8988T (cell line): Measurements from ENCODE around the gene RAB11FIP3.

ENCODE experiments used
- DNase-seq: peaks from one replicate; pipeline ENCODE4 v3.0.0; 2011

The RAB11FIP3 gene

DNA sequence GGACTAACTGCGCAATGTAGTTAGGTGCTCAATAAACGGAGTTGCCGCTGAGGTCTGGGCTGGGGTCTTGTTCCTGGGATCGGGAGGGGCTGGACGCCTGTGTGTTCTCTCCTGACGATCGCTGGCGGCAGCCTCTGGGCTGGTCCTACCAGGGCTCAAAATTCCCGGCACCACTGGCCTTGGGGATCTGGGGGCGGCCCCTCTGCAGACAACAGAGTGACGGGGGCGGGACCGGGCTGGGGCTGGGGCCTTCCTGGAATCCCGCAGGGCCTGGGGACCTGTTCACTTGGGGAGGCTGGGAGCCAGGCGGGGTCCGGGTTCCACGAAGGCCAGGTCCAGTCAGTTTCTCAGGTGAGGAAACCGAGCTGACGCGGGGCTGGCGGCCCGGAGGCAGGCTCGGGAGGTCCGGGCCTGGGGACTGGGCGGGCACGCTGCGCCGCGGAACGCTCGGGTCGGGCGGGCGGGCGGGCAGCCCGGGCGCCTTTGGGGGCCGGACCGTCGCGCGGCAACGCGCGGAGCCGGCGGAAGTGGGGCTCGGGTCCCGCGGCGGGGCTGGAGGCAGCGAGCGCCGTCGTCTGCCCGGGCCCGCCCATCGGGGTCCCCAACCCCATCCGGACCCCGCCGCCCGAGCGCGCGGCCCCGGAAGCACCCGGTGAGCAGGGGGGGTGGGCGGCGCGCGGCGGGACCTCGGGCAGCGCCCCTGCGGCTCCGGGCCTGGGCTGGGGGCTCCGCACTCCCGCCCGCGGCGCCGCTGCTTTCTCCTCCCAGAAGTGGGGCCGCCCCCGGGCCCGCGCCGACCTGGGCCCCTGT lies 144.2 kb downstream of the RAB11FIP3 start, which contains the start of gene PIGQ:
TSS of gene PIGQ (plus strand) at position 524 of the 810 bp plus-strand sequence. CDS start 4,107 bp downstream, outside the sequence.
- DNase-seq: peak; percentile 93
